ENCODE results near the gene FLRT1. TPM values are rescaled to one million over a fixed set of nuclear protein-coding genes. Genes with fewer than 3 reads are reported as not detected.

FLRT1 gene
- total RNA-seq, 1 experiment from 2014 or later, result 0.39 TPM

GRCh38 chr11:63997801-63998337 lies 37.9 kb upstream of the FLRT1 start:
- no peaks in the 10 kb centered on the region for H3K4me1 Mint-ChIP-seq (ENCODE audit: low read depth, unreplicated experiment)
- H3K9me3 Mint-ChIP-seq (ENCODE audit: unreplicated experiment), result no peaks in the 10 kb centered on the region
- H3K27ac Mint-ChIP-seq (ENCODE audit: unreplicated experiment), result peak overlapping the region; percentile 37
- TF ChIP-seq CTCF (IDR thresholded peaks at IDR 0.05; ENCODE audit: insufficient read depth in 1 of 2, low read depth in 1 of 2, low read length in 1 of 2, severe bottlenecking in 1 of 2, unreplicated experiment in 1 of 2), result no peak
- H3K4me3 ChIP-seq (ENCODE audit: low read depth, low read length), result no peak overlapping the region
- no peak overlapping the region for H3K4me3 Mint-ChIP-seq (ENCODE audit: unreplicated experiment)
- no peaks in the 10 kb centered on the region for H3K27me3 Mint-ChIP-seq (ENCODE audit: insufficient read depth, unreplicated experiment)
- H3K9me3 ChIP-seq, result no peaks in the 10 kb centered on the region
- POLR2A ChIA-PET, result no interaction called here
- H3K36me3 Mint-ChIP-seq (ENCODE audit: insufficient read depth, unreplicated experiment), result peaks cover 76% of the 10 kb centered on the region
- H3K27me3 ChIP-seq (replicated peaks; ENCODE audit: control insufficient read depth, insufficient read depth, low read length), result no peaks in the 10 kb centered on the region
- no peaks in the 10 kb centered on the region for H3K4me1 ChIP-seq
- intact Hi-C loops (cut with micrococcal nuclease; ENCODE audit: unreplicated experiment), result no loop called here
- H3K36me3 ChIP-seq (ENCODE audit: control insufficient read depth, insufficient read depth, low read length), result peaks cover 4% of the 10 kb centered on the region; the same call in 1 of the 2 replicates
- TSS peak; percentile 72 for BruUV-seq (replicated peaks)
- CTCF ChIA-PET, result interaction anchor here (0.9 kb wide), 1 partner anchor 47 kb away, joined by 3 read pairs; no protein-coding TSS in a partner anchor
- DNase-seq, result no peak

- Histone ChIP-seq H3K9me3 (no peaks in the 10 kb centered on the region), H3K4me1 (no peaks in the 10 kb centered on the region), H3K4me3 (ENCODE audit: low read depth, low read length) (no peak overlapping the region), H3K27me3 (replicated peaks; ENCODE audit: control insufficient read depth, insufficient read depth, low read length) (no peaks in the 10 kb centered on the region), H3K36me3 (ENCODE audit: control insufficient read depth, insufficient read depth, low read length) (peaks cover 4% of the 10 kb centered on the region; the same call in 1 of the 2 replicates)
- POLR2A ChIA-PET, result no interaction called here
- H3K27ac Mint-ChIP-seq (ENCODE audit: unreplicated experiment), result peak overlapping the region; percentile 37
- no peaks in the 10 kb centered on the region for H3K4me1 Mint-ChIP-seq (ENCODE audit: low read depth, unreplicated experiment)
- BruUV-seq (replicated peaks), result no TSS peak
- peaks cover 70% of the 10 kb centered on the region for H3K36me3 Mint-ChIP-seq (ENCODE audit: insufficient read depth, unreplicated experiment)
- CTCF ChIA-PET, result interaction anchor here (0.9 kb wide), 1 partner anchor 46 kb away, joined by 3 read pairs; no protein-coding TSS in a partner anchor
- intact Hi-C loops (cut with micrococcal nuclease; ENCODE audit: unreplicated experiment), result no loop called here
- no peak for DNase-seq
- no peaks in the 10 kb centered on the region for H3K9me3 Mint-ChIP-seq (ENCODE audit: unreplicated experiment)
- no peak overlapping the region for H3K4me3 Mint-ChIP-seq (ENCODE audit: unreplicated experiment)
- no peaks in the 10 kb centered on the region for H3K27me3 Mint-ChIP-seq (ENCODE audit: insufficient read depth, unreplicated experiment)
- no peak for TF ChIP-seq CTCF (IDR thresholded peaks at IDR 0.05; ENCODE audit: insufficient read depth in 1 of 2, low read depth in 1 of 2, low read length in 1 of 2, severe bottlenecking in 1 of 2, unreplicated experiment in 1 of 2)
Observed at GRCh38 chr11:63998558-63999348, 37.0 kb upstream of the FLRT1 start.

- Mint-ChIP-seq H3K4me3 (ENCODE audit: unreplicated experiment) (no peak overlapping the region), H3K9me3 (ENCODE audit: unreplicated experiment) (no peaks in the 10 kb centered on the region), H3K27me3 (ENCODE audit: insufficient read depth, unreplicated experiment) (no peaks in the 10 kb centered on the region), H3K27ac (ENCODE audit: unreplicated experiment) (no peak overlapping the region), H3K4me1 (ENCODE audit: low read depth, unreplicated experiment) (no peaks in the 10 kb centered on the region), H3K36me3 (ENCODE audit: insufficient read depth, unreplicated experiment) (peaks cover 66% of the 10 kb centered on the region)
- ChIA-PET CTCF (no interaction called here), POLR2A (no interaction called here)
- H3K9me3 ChIP-seq, result no peaks in the 10 kb centered on the region
- TF ChIP-seq CTCF (IDR thresholded peaks at IDR 0.05; ENCODE audit: insufficient read depth in 1 of 2, low read depth in 1 of 2, low read length in 1 of 2, severe bottlenecking in 1 of 2, unreplicated experiment in 1 of 2), result no peak
- no TSS peak for BruUV-seq (replicated peaks)
- H3K4me1 ChIP-seq, result no peaks in the 10 kb centered on the region
- DNase-seq, result peak; percentile 52 to 75
- intact Hi-C loops (cut with micrococcal nuclease; ENCODE audit: unreplicated experiment), result no loop called here
- no peak overlapping the region for H3K4me3 ChIP-seq (ENCODE audit: low read depth, low read length)
- H3K36me3 ChIP-seq (ENCODE audit: control insufficient read depth, insufficient read depth, low read length), result peaks cover 4% of the 10 kb centered on the region; the same call in 1 of the 2 replicates
- no peaks in the 10 kb centered on the region for H3K27me3 ChIP-seq (replicated peaks; ENCODE audit: control insufficient read depth, insufficient read depth, low read length)
Observed at GRCh38 chr11:63999349-64000025, 36.2 kb upstream of the FLRT1 start.
